ENCODE data around the gene CCN5.
A peak's percentile ranks its signal among the peaks of the same experiment; 100 is the strongest.

CCN5 gene

DNA sequence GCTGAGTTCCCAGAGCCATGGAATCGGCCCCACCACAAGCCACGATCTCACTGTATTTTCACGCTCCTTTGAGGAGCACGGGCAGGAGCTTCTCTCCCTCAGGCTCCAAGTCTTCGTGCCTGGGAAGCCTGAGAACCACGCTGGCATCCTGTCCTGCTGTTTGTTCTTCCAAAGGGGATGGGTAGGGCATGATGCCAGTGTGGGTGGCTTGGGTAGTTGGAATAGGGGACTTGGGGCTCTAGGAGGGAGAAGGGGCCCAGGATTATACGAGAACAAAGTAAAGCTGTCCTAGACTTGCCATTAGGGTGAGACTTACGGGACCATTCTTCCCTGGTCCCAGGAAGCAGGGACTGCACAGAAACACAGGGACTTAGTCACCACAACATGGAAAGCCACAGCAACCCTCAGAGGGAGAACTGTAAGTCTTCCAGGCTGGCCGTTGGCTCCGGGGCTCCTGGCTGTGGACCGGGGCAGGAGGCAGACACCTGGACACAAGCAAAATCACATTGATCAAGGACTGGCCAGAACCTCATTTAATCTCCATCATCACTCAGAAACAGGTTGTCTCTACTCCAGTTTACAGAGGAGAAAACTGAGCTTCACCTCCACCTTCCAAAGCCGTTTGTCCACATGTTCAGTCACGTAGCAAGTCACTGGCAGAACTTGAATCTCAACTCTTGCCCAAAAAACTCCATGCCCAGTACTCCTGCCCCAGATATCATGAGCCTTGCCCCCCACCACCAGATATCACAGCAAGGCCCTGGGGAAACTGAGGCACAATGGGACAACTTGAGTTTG is 1.3 kb downstream of the CCN5 start:
- DNase-seq: no peak

DNA sequence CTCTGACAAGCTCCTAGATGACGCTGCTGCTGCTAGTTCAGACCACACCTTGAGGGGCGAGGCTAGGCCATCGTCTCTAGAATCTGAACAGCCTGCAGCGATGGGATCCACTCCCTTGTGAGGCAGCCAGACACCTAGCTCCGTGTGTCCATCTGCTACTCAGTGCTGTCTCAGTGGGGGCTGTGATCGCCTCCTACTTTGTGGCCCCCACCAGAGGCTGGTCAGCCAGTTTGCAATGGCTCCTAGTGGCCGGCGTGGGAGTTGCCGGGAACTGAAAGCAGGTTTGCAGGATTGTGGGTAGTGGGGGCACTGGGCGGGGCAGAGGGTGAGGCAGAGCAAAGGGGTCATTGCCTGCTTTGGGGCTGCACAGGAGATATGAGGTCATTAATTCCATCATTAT is 2.8 kb downstream of the CCN5 start:
- no peak for DNase-seq

GRCh38 chr20:44719841-44720240 is 4.7 kb downstream of the CCN5 start:
- DNase-seq: no peak

DNA sequence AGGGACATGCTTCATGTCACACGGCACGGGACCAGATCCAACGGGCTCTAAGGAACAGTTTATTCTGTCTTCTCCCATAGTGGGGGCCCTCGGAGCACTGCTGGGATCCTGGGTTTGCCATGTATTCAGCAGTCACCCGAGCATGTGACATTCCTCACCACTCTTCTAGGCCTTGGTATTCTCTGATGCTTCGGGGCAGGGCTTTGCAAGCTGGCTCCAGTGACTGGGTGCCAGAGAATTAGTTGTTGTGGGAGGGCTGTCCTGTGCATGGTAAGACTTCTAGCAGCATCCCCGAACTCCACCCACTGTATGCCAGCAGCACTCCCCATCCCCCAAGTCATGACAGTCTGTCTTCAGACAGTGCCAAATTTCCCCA is 5.4 kb downstream of the CCN5 start:
- no peak for DNase-seq

DNA sequence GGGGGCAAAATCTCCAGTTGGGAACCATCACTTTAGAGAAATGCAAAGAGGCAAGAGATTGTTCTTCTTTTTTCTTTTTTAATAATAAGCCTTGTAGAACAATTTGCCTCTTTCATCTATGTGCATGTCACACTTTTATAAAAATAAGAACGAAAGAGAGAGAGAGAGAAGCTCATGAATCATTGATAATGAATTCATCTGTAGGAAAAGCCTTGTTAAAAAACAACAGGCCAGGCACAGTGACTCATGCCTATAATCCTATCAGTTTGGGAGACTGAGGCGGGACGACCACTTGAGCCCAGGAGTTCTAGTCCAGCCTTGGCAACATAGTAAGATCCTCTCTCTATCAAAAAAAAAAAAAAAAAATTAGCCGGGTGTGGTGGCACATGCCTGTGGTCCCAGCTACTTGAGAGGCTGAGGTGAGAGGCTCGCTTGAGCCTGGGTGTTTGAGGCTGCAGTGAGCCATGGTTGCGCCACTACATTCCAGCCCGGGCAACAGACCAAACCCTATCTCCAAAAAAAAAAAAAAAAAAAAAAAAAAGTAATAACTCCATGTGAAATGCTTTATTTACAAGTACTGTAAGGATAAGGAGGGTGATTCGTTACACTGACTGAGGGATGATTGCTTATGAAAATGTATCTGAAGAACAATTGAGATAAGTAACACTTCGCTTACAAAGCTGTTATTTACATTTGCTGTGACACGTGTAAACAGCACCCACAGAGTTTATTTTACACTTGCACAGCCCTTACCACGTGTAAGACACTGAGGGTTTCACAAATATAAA is 6.0 kb downstream of the CCN5 start:
- DNase-seq: no peak

GRCh38 chr20:44721785-44722054 is 6.6 kb downstream of the CCN5 start:
- no peak for DNase-seq

DNA sequence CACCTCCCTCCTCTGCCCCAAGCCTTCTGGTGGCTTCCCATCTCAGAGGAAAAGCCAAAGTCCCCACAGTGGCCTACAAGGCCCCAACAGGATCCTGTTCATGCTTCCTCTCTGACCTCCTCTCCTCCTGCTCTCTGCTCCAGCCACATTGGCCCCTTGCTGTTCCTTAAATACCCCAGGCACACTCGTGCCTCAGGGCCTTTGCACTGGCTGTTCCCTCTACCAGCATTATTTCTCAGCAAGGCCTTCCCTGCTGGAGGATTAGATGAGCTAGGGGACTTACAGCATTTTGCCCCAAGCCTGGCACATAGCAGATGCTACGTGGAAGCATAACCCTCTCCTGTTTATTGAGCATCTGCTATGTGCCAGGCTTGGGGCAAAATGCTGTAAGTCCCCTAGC is 7.8 kb downstream of the CCN5 start:
- no peak for DNase-seq

DNA sequence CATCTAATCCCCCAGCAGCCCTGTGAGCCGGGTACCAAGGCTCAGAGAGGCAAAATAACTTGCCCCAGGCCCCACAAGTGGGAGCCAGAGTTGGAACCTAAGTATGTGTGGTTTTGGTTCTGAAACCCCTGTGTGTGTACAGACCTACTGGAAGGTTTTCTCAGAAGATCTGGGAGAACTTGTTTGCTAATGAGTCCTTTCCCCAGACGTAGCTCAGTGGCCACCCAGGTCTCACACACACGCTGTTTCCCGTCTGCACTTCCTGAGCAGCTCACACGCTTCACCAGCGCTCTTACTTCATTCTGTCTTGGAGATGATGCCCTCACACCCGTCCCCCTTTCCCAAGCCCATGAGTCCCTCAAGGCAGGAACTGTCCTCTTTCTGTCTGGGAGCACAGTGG is 8.2 kb downstream of the CCN5 start:
- DNase-seq: no peak

DNA sequence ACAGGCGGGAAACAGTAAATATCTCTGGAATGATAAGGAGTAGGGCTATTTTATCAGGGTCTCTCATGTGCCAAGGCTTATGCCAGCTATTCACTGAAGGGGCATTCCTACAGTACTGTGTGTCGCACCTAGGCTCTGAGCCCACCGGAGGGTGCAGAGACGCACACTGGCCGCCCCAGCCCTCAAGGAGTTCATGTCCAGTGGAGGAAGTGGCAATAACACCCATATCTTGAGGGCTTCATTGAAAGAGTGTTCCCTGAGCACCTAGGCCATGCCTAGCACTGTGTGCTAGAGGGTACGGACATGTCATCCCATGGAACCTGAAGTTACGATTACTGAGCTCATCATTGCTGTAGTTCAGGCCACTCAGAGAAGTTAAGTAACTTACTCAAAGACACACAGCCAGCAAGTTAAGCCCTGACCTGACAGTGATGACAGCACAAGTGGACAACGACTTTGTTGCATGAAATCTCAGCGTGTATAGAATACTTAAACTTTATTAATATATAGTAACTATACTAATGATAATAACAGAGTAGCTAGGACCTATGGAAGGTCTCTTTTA is 8.7 kb downstream of the CCN5 start:
- DNase-seq: no peak

GRCh38 chr20:44724423-44725091 is 9.4 kb downstream of the CCN5 start:
- DNase-seq: no peak

DNA sequence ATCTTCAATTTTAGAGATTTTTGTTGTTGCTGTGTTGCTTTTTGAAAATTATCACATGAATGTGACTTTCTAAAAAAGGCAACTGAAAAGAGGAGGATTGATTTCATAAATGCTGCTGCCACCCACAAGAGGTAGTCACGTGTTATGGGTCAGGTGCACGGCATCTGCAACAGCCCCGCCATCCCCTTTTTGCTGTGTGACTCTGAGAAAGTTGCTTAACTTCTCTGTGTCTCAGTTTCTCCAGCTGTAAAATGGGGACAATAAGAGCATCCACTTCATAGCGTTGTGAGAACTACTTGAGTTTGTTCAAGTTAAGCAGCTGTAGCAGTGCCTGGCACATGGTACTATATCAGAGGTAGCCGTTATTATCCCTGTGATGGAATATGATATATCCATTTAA is 10.7 kb downstream of the CCN5 start:
- no peak for DNase-seq

DNA sequence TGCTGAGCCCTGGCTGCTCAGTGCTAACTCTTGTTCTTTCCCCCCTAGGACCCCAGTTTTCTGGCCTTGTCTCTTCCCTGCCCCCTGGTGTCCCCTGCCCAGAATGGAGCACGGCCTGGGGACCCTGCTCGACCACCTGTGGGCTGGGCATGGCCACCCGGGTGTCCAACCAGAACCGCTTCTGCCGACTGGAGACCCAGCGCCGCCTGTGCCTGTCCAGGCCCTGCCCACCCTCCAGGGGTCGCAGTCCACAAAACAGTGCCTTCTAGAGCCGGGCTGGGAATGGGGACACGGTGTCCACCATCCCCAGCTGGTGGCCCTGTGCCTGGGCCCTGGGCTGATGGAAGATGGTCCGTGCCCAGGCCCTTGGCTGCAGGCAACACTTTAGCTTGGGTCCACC is 11.9 kb downstream of the CCN5 start:
- DNase-seq: no peak

DNA sequence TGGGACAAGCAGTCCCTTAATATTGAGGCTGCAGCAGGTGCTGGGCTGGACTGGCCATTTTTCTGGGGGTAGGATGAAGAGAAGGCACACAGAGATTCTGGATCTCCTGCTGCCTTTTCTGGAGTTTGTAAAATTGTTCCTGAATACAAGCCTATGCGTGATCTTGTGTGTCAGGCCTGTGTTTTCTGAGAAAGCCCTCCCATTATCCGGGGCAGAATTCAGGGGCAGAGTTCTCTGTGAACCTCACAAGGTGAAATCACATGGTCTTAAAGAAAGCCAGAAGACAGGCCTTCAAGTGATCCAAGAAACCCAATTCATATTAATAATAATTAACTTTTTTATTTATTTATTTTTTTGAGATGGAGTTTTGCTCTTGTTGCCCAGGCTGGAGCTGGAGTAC is 12.5 kb downstream of the CCN5 start:
- DNase-seq: no peak

DNA sequence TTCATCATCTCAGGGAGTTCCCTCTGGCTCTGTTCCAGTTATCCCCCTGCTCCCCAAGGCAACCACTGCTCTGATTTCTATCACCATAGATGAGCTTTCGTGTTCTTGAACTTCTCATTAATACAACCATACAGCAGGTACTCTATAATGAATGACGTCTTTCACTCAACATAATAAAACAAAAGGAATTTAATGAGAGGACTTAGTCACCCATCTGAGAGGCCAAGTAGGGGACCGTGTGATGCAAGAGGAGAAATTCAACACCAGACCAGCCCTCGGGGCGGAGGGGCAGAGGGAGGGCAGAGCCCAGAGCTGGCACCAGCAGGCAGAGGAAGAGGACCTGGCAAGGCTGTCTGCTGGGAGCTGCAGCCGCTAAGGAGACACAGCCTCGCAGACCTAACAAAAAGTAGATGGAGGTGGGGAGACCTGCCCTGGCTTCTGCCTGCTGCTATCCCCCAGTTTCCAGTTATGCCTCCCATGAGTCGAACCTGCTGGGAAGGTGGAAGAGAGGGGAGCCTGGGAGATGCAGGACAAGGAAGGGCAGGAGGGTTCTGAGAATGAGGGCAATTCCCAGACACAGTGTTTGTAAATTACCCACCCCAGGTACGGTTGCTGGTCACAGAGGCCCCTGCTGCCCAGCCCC is 13.8 kb downstream of the CCN5 start:
- no peak for DNase-seq

DNA sequence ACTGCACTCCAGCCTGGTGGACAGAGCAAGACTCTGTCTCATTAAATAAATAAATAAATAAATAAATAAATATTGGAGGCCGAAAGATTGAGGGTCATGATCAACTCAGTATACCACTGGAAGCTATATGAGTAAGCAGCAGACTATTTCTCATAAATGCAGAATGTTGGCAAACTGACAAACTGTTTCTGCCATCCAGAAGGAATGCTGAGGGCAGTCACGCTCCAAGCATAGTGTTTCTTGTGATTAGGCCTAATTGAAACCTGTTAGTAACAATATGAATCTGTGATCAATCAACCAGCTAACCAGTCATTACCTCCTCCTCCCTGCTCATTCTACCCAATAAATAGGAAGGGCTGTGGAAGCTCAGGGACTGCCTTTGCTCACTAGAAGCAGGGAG is 15.3 kb downstream of the CCN5 start:
- DNase-seq: no peak

GRCh38 chr20:44731657-44732056 is 16.5 kb downstream of the CCN5 start:
- DNase-seq: no peak

GRCh38 chr20:44732327-44732726 is 17.2 kb downstream of the CCN5 start:
- DNase-seq: no peak

DNA sequence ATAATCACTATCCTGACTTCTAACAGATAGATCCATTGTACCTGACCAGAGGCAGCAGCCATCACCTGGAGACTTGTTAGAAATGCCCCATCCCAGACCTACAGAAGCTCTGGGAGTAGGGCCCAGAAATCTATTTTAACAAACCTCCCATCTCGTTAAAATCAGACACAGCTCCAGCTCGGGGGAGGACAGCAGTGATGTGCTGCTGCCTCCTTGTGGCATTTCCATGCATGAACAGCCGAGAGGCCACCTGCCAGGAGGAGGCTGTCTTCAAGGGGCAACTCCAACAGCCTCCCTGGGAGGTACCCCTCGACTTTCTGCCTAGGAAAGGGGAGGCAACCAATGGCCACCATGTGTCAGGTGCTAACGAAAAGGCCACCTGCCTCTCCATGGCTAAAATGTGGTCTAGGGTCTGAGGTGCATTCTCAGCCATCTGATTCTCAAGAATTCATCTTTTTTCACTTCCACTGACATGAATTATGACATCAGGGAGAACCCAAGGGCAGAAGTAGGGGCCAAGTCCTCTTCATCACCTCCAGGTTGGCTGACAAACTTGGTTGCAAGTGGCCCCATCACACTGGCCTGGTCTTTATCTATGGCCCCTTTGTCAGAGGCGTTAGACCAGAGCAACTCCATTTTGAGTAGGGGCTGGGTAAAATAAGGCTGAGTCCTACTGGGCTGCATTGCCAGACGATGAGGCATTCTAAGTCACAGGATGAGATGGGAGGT is 18.3 kb downstream of the CCN5 start:
- DNase-seq: peak; percentile 27

DNA sequence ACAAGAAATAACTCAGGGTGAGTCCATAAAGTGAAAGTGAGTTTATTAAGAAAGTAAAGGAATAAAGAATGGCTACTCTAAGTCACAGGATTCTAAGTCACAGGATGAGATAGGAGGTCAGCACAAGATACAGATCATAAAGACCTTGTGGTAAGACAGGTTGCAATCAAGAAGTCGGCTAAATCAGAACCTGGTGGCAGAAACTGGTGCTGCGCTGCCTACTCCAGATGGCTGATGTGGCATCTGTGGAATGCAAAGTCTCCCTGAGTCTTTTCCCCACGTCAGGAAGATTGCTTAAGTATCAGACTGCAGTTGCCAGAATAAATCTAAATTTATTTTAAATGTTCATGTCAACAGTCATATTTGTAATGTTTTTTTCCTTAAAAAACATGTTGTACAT is 19.8 kb downstream of the CCN5 start:
- no peak for DNase-seq

DNA sequence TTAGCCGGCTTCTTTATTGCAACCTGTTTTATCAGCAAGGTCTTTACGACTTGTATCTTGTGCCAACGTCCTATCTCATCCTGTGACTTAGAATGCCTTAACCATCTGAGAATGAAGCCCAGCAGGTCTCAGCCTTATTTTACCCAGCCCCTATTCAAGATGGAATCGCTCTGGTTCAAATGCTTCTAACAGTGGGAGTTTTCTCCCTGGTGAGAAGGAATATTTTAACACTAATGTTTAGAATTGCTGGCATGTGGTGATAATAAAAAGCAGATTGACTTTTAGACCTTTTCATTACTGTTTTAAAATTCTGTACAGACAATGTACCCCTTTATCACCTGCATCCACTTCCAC is 20.6 kb downstream of the CCN5 start:
- DNase-seq: no peak

DNA sequence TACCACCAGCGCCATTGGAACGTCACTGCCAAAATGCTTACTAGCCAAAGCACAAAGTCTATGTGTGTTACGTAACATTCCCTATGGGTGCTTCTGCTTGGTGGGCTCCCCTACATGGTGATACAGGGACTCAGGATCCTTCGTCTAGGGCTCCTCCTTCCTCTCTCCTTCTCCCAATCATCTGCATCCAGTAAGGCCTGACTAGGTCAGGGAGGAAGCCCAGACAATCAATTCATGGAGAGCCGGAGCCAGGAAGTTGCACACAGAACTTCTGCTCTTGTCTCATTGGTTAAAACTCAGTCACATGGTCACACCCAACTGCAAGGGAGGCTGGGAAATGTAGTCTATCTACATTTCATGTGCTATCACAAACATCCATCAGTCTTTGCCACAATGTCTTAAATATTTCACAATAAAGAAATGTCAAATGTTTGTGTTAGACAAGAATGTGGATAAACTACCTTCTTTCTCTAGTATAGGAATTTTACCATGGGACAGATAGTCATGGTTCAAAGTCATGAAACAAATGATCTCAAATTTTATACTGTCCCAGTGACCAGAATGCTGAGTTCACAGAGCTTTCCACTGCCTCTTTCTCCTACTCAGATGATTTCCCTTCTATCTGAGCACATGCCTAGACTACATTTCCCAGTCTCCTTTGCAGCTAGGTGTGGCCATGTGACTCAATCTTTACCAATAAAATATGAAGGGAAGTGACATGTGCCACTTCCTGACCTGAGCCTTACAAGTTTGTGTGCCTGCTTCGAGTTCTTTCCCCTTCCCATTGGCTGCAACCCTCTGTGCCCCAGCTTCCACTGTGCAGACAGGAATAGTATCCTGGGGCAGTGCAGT is 21.2 kb downstream of the CCN5 start:
- no peak for DNase-seq

DNA sequence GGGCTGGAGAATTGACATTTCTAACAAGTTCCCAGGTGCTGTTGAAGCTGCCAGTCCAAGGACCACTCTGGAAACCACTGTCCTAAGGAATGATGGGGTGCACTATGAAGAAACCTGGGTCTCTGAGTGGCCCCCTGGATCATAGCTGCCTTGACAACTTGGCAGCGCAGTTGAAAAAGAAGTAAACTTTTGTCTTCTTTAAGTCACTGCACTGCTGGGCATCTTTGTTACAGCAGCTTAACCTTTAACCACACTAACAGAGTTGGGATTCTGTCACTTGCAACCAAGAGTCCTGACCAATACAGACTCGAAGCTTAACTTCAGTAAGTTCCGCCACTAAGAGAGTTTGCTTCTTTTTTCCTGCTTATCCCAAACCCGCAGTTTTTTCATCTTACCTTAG is 21.9 kb downstream of the CCN5 start:
- no peak for DNase-seq
